Brain pericyte (primary cell): Measurements from ENCODE around the gene SLC35A1.

Experiments used
- DNase-seq: peaks from one replicate; pipeline ENCODE4 v3.0.0-alpha.2; 2012; ENCODE audit warnings: low read depth, low spot score

The SLC35A1 gene

DNA sequence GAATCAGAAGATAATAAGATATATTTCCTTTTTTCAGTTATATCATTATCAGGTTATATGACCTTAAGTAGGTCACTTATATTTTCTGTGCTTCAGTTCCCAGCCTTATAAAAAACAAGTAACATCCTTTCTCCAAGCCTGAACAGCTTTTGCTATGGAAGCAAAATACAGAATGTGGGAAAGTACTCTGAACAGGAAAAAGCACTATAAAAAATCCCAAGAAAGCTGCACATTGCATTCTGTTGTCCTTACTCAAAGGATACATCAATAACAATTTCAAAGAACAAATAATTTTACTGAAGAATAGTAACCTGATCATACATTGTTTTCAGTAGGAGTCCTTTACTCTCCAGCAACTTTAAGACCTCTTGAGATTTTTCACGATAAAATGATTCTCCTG is 56.4 kb downstream of the SLC35A1 start:
- no peak for DNase-seq

DNA sequence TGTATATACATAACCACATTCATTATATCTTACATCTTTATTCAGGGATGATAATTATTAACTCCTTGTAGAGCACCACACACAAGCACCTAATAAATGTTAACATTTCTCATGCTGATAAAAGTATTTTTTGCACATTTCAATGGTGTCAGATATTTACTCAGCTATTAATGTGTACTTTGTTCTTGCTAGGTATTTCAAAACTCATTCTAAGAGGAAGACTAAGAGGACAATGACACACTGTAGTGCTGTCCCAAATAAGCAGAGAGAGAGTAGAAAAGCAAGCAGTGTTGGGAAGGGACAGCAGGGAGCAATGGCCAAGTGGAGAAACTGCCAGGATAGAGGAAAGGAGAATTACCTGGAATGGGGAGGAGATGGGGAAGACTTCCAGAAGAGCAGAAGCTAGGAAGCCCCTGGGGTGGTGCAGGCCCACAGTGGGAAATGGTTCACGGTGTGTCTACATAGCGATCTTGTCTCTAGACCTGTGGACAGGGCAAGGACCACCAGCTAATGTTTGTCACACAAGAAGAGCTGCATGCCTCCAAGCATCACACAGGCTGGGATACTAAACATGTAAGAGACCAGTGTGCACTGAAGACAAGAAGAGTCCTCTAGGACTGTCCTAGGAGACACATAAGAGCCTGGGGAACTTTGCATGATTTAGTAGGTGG is 61.7 kb downstream of the SLC35A1 start:
- DNase-seq: no peak

DNA sequence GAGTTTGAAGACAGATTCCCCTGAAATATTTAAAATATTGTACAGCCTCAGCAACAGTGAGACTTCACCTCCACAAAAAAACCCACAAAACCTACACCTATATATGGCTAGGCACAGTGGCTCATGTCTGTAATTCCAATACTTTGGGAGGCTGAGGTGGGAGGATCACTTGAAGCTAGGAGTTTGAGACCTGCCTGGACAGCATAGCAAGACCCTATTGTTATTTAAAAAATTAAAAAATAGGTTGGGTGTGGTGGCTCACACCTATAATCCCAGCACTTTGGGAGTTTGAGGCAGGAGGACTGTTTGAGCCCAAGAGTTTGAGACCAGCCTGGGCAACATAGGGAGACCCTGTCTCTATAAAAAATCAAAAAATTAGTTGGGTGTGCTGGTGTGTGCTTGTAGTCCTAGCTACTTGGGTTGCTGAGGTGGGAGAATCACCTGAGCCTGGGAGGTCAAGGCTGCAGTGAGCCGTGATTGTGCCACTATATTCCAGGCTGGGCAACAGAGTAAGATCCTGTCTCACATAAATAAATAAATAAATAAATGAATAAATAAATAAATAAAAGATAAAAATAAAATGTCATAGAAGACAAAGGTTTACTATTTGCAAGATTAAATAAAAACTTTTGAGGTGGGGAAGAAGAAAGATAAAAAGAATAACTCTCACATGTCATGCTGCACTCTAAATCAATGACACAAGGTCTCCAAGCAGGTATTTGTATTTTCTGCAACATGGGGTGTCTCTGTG is 65.9 kb downstream of the SLC35A1 start:
- no peak for DNase-seq

- no peak for DNase-seq
Measured at GRCh38 chr6:87539554-87539953, 66.8 kb downstream of the SLC35A1 start.

GRCh38 chr6:87540539-87540938 is 67.8 kb downstream of the SLC35A1 start:
- no peak for DNase-seq

DNA sequence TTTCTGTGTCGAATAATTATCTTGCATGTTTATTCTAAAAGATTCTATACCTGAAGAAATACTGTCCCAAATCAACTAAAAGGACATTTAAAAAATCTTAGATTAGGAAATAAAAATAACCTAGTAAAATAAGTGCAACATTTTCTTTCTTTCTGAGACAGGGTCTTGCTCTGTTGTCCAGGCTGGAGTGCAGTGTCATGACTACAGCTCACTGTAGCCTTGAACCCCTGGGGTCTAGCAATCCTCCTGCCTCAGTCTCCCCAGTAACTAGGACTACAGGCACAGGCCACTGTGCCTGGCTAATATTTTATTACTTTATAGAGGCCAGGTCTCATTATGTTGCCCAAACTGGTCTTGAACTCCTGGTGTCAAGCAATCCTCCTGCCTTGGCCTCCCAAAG is 68.3 kb downstream of the SLC35A1 start:
- no peak for DNase-seq

DNA sequence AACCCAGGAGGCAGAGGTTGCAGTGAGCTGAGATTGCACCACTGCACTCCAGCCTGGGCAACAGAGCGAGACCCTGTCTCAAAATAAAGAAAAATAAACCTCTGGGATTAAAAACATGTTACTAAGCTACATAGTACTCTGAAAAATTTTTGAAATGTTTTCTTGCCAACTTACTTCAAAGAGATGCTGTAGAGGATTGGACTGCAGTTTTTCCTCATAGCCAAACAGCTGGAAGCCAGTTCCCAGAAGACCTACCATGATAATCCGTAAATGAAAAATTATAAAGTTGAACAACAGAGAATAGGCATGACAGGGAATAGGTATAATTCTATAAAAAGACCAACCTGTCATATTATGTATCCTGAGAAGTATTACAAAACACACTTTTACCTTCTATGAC is 69.0 kb downstream of the SLC35A1 start:
- DNase-seq: no peak

DNA sequence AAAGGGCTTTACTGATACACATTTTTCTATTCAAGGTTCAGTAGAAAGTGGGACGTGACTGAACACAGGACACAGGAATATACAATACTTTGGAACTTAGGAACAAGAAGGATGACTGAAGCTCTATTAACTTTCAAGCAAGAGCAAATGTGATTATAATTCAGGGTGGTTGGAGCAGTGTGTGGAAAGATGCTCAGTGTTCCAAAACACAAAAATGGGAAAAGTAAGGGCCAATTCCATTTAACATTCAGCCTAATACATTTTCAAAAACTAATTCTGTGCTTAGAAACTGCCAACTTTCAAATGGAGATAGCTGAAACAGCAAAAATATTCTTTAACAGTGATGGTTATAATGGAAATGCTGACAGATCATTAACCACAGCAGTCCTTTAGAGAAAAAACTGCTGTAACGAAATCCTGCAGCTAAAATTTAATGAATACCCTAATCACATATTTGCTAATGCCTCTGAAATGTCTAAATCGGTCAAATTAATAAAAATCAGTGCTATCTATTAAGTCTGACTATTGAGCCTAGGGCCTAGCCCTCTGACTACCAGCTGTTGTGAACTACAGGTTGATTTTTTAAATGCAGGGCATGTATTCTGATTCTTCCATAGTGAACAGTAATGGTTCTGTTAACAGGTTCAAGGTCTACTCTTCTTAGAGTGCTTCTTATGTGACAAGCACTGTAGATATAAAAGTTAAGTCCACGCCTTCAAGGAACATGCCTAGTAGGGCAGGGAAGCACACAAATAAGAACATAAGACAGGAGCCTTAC is 71.1 kb downstream of the SLC35A1 start:
- no peak for DNase-seq

DNA sequence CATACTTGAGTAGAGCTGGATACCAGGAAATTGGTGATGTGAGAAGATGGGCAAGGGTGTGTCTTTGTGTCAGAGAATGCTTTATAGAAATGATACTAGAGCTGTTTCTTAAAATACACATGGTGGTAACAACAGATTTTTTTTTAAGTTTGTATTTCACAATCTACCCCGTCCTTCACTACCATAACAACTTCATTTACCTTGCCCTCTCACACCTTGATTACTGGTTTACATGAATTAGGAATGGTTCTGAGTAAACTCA is 71.6 kb downstream of the SLC35A1 start:
- no peak for DNase-seq

DNA sequence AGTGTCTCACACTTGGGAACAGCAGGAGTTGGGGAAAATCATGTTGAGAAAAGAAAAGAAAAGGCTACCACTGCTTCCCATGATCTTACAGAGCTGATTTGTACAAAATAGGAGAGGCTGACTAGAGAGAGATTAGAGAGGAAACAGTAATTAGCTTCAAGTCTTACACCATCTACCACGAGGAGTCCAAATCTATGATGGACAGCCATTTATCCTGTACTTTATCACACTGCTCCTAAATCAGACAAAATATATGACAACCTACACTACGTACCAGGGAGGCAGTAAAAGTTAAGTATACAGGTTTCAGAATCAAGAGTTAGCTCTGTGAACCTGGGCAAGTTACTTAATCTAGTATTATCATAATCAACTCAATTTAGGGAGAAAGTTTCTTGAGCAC is 79.0 kb downstream of the SLC35A1 start:
- no peak for DNase-seq

DNA sequence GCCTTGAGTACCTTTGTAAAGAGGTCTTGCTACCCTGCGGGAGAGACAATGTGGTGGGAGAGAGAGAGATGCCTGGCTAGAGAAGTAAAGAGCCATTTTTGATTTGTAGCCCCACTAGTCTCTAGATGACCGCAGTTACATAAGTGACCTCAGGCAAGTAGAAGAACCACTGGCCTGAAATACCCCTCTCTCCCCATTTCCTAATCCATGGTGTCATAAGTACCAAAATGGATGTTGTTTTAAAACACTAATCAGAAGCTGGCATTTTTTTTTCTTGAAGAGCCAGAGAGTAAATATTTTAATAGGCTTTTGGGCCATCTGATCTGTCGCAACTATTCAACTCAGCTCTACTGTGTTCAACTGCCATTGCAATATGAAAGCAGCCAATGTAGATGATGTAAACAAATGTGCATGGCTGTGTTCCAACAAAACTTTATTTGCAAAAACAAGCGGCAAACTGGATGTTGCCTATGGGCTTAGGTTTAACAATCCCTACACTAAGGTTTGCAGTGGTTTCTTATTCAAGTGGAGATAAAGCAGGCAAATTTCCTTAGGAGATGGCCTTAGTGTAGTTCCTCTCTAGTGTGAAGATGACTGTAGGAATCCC is 80.5 kb downstream of the SLC35A1 start:
- DNase-seq: no peak

DNA sequence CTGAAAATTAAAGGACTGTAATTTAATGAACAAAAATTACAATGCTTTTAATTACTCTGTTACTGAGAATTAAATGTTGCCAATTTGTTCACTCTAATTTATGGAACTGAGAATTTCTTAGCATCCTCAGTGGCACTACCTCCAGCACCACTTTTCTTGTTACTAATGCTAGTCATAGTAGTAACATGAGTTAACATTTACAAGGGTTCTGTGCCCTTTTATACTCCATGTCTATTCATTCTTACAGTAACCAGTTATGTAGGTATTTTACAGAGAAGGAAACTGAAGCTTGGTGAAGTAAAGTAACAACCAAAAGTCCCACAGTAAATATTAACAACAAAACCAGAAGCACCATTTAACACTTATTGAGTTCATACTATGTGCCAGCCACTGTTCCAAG is 82.7 kb downstream of the SLC35A1 start:
- DNase-seq: no peak

GRCh38 chr6:87558446-87558845 is 85.7 kb downstream of the SLC35A1 start:
- no peak for DNase-seq

- no peak for DNase-seq
Measured at GRCh38 chr6:87561017-87561416, 88.2 kb downstream of the SLC35A1 start.
